GM21515 (cell line): ENCODE measurements around the gene CDH2.

Source experiments
- ATAC-seq: cut with Tn5 transposase; IDR thresholded peaks from one replicate; pipeline ENCODE4 v1.9.1; 2021; ENCODE audit not compliant: unreplicated experiment

Gene CDH2

DNA sequence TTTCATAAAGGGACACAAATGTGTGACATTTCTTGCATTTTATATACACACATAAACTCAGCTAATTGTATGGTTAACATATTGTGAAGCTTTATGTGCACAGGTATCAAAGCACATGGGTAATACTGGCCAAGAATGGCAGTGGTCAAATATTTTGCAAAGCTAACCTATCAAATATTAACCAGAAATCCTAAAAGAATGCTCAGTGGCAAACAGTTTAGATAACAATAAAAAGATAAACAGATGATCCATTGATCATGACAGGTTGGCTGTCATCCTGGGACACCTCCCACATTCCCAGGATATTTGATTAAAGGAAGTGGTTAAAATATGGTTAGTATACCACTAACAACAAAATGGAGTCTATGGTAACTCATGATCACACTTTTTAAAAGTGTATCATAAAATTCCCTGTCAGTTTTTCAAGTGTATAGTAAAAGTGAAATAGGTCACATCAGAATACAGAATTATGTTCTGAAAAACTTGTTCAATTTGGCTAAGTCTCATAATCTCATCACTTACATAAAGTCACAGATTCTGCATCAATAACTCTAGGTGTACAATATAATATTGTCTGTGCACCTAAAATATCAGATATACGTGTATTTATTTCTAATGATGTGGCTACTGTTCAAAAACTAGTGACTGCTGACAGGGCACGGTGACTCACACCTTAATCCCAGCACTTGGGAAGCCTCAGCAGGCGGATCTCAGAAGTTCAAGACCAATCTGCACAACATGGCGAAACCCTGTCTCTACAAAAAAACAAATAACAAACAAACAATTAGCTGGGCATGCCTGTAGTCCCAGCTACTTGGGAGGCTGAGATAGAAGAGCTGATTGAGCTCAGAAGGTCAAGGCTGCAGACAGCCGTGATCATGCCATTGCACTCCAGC lies 48.9 kb downstream of the CDH2 start:
- ATAC-seq, result no peak

DNA sequence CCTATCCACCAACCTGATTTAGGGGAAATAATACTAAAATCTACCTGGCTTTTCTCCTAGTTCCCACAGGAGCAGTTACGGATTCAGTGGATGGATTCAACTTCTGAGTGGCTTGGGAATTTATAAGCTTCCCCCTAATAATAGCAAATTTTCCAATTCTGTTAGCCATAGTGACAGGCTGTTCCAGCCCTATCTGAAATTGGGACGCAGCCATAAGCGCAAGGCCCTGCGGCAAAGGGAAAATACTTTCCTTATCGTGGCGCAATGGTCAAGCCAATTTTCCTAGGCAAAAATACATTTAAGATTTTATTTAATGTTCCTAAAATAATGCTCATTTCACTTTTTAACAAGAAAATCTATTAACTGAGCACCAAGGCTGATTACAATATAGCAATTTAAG lies 49.7 kb downstream of the CDH2 start:
- no peak for ATAC-seq

DNA sequence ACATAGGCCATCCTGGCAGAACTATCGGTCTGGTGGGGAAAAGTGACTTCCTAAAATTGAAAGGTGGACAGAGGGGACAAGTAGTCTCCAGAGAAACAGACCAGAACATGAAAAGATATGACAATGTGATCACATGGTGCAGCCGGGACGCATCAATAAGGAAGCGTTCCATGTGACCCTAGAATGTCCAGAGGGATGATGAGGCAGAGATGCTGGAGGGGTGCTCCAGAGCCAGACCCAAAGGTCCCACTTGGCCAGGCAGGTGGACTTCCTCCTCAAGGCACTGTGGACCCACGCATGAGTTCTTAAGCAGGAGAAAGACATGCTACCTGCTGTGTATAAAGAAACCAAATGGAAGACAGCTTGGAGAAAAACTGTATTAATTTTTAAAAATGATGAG lies 50.2 kb downstream of the CDH2 start:
- no peak for ATAC-seq

DNA sequence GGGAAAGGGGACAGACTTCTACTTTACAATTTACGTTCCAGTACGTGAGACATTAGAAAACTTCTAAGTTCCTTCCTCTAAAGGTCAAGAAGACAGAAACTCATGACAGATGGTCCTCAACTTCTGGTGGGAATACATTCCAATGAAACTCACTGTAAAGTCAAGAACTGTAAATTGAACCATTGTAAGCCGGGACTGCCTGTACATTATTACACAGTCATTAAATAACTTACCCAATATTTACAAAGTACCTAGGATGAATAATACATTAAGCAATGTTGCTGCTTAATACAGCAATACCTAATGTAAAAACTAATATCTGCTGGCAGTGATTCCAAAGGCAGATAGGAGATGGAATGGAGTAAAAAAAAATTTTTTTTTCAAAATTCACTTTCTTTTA lies 51.9 kb downstream of the CDH2 start:
- ATAC-seq, result no peak

DNA sequence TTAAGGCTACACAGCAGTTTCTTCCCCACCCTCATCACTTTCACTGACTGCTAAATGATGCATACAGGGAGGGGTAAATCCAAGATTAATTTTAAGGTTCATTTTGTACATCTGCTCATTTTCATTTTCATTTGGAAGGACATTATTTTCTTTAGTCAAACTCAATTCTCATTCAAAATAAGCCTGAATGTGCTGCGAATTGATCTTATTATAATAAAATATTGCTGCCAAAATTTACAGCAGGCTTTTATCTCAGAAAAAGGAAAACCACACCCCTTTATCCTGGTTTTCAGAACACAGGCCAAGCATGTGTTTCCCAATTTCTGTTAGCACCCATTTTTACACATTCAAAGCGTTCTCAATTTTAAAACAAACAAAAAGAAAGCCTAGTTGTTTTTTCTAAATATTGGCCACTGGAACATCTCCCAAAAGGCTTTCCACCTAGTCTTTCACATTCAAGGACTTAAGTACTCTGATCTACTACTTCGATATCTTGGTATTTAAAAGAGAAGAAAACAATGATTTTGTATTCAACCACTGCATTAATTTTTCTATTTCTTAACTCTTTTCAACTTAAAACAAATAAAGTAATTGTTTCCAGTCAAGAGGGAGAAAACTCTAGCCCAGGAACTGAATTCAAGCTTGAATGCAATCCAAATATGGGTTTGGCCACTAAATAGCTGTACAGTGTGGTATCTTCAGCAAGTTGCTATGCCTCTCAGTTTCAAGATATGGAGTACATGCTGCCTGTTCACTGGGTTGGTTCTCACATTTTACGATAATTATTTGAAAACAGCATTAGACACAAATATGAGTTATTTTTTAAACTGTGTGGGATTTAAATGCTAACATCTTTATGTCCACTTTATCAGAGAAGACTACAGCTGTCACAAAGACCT lies 52.5 kb downstream of the CDH2 start:
- no peak for ATAC-seq

DNA sequence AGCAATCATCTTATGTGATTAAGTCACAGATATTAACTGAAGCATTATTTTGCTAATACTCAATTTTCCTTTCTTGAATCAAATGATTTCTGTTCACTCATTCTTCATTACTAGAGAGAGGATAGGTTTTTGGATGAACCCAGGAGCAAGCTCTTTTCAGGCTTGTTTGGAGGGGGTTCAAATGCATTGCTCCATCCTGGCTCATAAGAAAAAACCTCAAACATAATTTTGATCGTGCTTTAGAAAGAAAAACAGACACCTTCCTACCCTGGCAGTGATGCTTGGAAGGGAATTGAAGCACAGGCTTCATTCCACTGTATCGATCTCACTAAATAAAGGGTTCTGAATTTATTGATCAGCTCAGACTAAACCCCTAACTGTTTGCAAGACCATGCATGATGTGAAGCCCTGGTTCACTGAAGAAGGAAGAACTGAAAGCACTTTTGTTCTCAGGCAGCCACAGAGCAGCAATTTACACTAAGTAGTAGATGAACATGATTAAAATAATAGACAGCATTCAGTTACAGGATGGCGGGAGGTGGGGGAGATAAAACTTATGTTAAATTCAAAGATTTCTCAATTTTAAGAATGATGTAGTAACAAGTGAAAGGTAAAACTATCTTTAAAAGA lies 53.4 kb downstream of the CDH2 start:
- no peak for ATAC-seq

DNA sequence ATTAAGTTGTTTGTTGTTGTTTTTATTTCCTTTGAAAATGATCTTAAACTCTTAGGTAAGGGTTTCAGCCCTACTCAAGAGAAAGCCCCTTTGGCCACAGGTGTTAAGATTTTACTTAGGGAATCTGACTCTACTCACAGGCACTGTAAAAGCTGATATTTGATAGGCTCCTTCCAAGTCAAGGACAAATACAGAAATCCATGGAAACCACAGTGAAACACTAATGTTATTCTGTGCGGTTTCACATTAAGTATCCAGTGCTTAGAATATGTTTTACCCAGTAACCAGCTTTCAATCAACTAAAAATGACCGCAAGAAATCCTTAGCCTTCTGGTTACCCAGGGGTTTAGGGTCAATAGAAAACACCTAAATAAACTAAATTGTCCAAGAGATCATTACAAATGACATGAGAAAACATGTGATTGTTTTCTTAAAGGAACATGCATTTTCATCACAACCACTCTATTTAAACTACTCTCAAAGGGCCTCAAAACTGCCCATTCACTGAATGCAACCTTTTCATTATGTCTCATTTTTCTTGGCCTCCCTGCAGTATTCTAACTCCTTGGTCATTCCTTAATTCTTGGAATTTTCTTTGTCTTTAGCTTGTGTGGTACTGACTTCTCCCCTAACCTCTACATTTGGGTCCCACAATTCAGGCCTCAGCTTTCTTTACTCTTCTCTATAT lies 56.0 kb downstream of the CDH2 start:
- ATAC-seq, result no peak

DNA sequence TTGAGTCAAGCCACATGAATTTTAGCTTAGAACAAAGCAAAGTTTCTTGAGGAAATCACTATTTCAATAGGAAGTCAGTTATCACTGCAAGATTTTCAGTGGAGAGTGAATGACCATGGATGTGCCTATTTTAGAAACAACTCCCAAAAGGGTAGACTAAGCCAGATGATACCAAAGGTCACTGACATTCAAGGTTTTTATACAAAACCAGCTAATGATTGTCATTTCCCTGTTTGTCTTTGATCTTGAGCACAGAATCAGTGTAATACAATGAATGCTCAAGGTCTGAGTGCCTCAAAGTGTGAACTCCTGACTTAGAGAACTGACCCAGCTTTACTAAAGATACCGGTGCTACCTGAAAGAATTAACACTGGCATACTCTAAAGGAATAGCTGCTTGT lies 60.5 kb downstream of the CDH2 start:
- ATAC-seq, result no peak

DNA sequence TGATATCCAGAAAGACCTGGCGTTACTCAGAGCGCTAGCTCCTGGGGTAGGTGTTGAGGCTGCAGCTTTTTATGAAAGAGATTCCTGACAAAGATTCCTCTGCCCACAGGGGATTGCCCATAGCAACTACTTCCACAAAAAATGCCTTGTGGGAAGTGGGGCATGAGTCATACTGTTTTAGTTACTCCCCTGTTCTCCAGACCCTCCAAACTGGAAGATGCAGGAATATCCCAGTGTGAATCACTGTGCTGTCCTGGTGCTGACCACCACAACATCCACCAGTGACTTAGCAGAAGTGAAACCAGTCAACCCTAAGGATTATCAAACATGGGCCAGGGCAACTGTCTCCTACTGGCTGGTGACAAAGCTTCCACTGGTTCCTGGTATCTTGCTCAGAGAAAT lies 61.8 kb downstream of the CDH2 start:
- no peak for ATAC-seq

DNA sequence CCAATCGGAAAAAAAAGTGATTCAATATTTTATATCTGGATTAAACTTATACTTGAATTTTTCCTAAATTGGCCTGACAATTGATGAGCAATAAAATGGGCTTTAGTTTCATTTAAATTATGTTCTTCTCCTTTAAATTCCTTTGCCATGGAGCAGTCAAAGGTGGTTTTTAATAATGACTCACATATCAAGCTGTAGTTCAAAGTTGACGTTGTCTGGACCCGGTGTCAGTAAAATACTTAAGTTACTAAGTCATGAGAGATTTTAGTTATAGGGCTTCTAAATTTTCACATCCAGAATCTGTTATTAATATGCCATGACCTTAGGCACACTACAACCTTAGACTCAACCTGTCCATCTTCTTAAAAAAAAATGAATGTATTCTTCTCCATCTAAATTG lies 62.5 kb downstream of the CDH2 start:
- ATAC-seq, result no peak

DNA sequence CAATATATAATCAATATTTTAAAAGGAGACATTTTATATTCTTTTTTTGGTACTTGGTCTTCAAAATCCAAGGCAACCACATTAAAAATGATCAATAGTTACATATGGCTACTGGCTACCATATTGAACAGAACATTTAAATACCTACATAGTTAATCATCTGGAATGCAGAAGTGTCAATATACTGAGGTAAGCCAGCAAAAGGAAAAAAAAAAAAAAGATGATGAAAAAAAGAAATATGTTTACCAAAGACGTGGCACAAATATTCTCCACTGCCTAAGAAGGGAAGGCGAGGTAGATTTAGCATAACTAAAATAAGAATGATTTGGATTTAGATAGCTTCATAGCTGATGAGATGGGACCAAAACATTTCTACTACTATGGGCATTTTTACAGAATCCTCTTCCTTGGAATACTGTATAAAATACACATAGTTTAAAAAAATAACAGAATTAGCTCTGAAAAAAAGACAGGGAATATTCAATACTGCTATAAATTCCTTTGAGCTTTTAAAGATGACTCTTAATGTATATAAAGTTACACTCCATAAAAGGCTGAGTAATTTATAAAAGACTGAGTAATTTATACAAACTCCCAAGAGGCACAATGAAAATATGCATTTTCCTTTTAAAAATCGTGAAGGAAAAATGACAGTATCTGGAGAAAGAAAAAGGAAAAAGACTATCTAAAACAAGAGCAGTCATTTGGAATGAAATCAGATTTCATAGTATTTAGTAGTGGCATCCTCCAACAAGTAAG lies 63.5 kb downstream of the CDH2 start:
- ATAC-seq, result no peak

DNA sequence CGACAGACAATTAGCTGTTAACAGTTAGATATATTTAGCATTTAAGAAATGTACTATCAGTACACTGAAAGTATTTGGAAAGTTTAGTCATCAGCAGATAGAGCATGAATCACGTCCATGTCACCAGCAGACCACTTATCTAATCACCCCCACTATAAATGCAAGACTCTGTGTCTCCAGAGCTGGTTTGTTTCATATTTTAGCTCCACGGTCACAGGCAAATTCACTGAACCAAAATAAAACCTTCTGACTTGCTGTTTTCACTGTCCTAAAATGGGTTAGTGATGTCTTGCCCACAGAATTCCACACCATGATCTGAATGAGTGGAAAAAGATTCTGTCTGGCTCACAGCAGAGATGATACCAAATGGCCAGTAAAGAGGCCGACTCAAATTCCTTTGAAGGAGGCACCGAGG lies 64.9 kb downstream of the CDH2 start:
- no peak for ATAC-seq

DNA sequence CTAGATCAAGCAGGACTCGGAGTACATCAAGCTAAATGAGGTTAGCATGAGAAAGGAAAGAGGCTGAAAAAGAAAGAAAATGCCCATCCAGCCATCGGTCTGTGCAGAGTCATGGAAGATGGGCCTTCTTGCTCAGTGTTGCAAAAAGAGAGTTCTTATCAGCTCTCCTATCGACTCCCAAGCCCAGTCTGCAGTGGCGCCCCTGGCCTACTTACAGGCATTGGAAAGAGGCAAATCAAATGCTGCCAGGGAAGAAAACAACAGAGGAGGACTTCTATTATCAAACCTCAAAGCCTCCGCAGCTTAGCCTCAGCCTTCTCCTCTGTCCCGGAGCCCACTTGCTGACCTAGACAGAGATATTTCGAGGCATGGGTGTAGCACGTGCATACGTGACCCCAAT lies 66.0 kb downstream of the CDH2 start:
- no peak for ATAC-seq

DNA sequence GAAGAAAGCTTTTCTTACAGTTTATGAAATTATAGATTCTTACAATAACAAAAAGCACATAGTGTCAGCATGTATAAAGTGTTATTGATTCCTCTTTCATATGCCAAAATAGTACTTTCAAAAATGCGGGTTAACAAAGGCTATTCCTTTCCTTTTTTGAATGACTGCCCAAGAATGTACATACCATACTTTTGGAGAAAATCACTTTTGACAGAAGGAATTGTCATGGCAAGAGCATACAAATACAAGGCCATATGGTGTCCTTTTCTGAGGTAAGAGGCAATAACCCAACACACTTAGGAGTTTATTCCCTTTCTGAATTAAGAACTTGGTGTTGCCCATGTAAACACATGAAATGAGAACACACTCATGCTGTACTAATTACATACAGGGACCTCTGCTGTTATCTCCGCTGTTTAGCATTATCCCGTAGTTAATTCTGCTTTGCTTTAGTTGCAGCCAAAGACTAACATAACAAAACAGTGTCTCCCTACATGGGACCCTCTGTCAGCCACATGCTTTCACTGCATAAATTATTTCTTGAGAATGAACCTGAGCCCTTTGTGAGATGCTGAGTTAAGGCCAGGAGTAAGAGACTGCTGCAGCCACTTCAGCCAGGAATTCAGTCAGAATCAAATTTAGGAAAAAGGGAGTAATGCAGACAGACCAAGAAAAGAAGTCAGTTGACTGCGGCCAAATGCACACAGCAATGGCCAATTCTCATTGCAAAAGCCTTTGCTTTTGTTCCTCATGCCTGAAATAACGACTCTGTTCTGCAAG lies 67.0 kb downstream of the CDH2 start:
- ATAC-seq, result no peak

DNA sequence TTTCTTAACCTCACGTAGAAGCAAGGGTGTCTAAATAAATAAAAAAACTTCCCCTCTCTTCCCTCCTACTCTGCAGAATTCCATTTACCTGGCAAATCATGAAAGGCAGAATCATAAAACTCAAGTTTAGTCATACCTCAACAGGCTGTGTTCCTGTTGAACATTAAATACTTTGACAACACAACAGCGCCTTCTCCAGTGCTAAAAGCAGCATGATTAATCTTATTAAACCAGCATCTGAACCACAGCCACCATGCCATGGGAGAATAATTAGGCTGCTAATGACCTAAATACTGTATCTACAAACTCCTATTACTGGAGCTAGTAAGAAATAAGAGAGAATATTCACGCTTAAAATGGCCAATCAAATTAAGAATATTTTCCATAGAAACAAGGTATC lies 68.1 kb downstream of the CDH2 start:
- ATAC-seq, result no peak

DNA sequence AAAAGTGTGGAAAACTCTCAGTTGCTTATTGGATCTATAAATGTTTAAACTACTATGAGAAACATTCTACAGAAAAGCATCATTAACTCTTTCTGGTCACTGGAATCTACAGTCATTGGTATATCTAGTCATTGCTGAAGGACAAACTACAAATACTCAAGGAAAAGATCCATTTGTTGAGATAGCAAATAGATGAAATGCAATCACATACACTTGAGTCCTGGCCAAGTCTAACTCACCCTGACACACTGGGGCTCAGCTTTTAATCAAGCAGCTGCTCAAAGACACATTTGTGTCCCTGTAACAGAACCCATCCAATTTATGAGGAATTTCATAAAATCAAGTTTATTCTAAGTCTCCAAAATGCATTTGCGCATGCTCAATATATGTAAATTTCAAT lies 68.7 kb downstream of the CDH2 start:
- ATAC-seq, result no peak

DNA sequence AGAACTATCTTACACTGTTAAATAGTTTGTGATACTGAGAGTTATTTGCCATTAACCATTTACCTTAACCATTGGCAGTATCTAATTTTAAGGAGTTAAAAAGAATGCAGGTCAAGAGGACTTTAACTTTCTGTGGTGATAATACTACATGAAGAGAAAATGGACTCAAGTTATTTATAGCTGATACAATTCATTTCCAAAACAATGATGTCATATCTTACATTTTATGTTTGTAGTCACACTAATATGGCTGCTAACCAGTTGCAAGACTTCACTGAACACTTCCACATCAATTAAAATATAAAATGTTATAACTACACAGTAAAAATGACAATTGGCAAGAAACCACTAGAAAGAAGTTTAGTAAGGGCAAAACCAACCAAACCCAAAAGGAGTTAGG lies 77.7 kb downstream of the CDH2 start:
- no peak for ATAC-seq

DNA sequence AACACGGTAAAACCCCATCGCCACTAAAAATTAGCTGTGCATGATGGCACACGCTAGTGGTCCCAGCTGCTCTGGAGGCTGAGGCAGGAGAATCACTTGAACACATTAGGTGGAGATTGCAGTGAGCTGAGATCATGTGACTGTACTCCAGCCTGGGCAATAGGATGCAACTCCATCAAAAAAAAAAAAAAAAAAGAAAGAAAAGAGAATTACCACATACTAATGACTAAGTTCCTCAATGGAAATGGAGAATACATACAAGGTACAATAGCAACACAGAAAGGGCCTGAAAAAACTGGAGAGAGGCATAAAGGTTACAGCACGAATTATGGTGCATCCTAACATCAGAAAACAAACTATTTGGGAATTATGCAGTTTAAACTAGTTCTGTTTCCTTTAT lies 81.3 kb downstream of the CDH2 start:
- ATAC-seq, result no peak

DNA sequence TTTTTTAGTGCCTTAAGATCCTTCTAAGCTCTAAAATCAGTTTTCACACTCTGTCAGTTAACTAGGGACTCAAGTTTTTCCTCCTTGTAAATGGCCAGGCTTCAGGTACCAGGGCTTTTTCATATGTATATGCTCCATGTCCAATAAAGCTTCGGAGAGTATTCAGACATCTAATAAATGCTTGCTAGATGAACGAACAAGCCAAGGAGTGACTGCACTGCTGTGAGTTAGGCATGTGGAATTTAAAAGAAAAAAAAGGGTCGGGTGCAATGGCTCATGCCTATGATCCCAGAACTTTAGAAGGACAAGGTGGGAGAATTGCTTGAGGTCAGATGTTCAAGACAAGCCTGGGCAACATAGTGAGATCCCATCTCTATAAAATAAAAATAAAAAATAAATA lies 81.9 kb downstream of the CDH2 start:
- ATAC-seq, result no peak

DNA sequence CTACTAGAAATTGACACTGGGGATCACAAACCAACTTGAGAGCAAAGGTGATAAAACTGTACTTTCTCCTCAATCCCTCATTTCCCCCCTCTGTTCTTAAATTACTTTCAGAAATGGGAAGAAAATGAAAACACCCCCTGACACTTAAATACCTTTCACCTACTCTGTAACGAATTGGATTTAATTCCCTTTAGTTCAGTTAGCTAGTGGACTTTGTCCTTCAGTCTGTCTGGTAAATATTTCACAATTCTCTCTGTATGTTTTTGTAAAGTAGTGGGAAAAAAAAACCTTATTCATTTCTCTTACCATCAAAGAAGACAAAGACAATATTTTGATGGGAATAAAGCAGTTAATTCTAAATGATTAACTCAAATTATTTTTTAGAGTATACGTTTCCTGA lies 85.7 kb downstream of the CDH2 start:
- no peak for ATAC-seq
